Measurements from ENCODE around the gene DNAJC13.
"Not testable (repeated sequence)": the region's sequence is repeated elsewhere in the genome, so short reads cannot be mapped to it uniquely, and the experiment has no call there.

The DNAJC13 gene

GRCh38 chr3:132555306-132556035 is 138.2 kb downstream of the DNAJC13 start:
- Histone ChIP-seq H3K27ac (replicated peaks) (no peak overlapping the region), H3K4me3 (replicated peaks; ENCODE audit: insufficient read depth, low read length) (no peak overlapping the region), H3K27me3 (ENCODE audit: insufficient read depth, poor library complexity, severe bottlenecking) (no peaks in the 10 kb centered on the region)
- TF ChIP-seq GABPA (IDR thresholded peaks at IDR 0.05; ENCODE audit: low read depth) (no peak), POLR2AphosphoS5 (IDR thresholded peaks at IDR 0.05; ENCODE audit: low read depth) (no peak), SPI1 (IDR thresholded peaks at IDR 0.05; ENCODE audit: borderline replicate concordance, low read depth) (no peak), REST (IDR thresholded peaks at IDR 0.05; ENCODE audit: insufficient replicate concordance, low read depth) (no peak)
- DNase-seq (ENCODE audit: low read depth in 1 of 2, low spot score in 1 of 2), result no peak

GRCh38 chr3:132556036-132556386 is 138.7 kb downstream of the DNAJC13 start:
- not testable (repeated sequence) for H3K4me3 ChIP-seq (replicated peaks; ENCODE audit: insufficient read depth, low read length); H3K27ac ChIP-seq (replicated peaks); DNase-seq (ENCODE audit: low read depth in 1 of 2, low spot score in 1 of 2); H3K27me3 ChIP-seq (ENCODE audit: insufficient read depth, poor library complexity, severe bottlenecking)

GRCh38 chr3:132556508-132557159 is 139.3 kb downstream of the DNAJC13 start:
- TF ChIP-seq GABPA (IDR thresholded peaks at IDR 0.05; ENCODE audit: low read depth), result no peak
- no peak for TF ChIP-seq POLR2AphosphoS5 (IDR thresholded peaks at IDR 0.05; ENCODE audit: low read depth)
- no peak for TF ChIP-seq REST (IDR thresholded peaks at IDR 0.05; ENCODE audit: insufficient replicate concordance, low read depth)
- no peak for TF ChIP-seq CTCF (IDR thresholded peaks at IDR 0.05; ENCODE audit: insufficient read depth, low read length)
- TF ChIP-seq SPI1 (IDR thresholded peaks at IDR 0.05; ENCODE audit: borderline replicate concordance, low read depth), result no peak
- DNase-seq (ENCODE audit: low read depth in 1 of 2, low spot score in 1 of 2), result no peak
- Histone ChIP-seq H3K27ac (replicated peaks) (no peak overlapping the region), H3K4me3 (replicated peaks; ENCODE audit: insufficient read depth, low read length) (no peak overlapping the region), H3K27me3 (ENCODE audit: insufficient read depth, poor library complexity, severe bottlenecking) (no peaks in the 10 kb centered on the region)

- H3K4me3 ChIP-seq (replicated peaks; ENCODE audit: insufficient read depth, low read length), result no peak overlapping the region
- H3K27me3 ChIP-seq (ENCODE audit: insufficient read depth, poor library complexity, severe bottlenecking), result no peaks in the 10 kb centered on the region
- no peak for DNase-seq (ENCODE audit: low read depth in 1 of 2, low spot score in 1 of 2)
- TF ChIP-seq CTCF (IDR thresholded peaks at IDR 0.05; ENCODE audit: insufficient read depth, low read length), result no peak
- TF ChIP-seq POLR2AphosphoS5 (IDR thresholded peaks at IDR 0.05; ENCODE audit: low read depth), result no peak
- TF ChIP-seq REST (IDR thresholded peaks at IDR 0.05; ENCODE audit: insufficient replicate concordance, low read depth), result no peak
- TF ChIP-seq SPI1 (IDR thresholded peaks at IDR 0.05; ENCODE audit: borderline replicate concordance, low read depth), result no peak
- no peak for TF ChIP-seq GABPA (IDR thresholded peaks at IDR 0.05; ENCODE audit: low read depth)
- no peak overlapping the region for H3K27ac ChIP-seq (replicated peaks)
Measured at GRCh38 chr3:132561003-132561402, 143.7 kb downstream of the DNAJC13 start.

Data from HL-60 (cell line).